ENCODE results near the gene LMCD1. TPM values are rescaled to one million over a fixed set of nuclear protein-coding genes. Genes with fewer than 3 reads are reported as not detected.

LMCD1 gene
- total and polyA plus RNA-seq, 4 donors: 33.6 to 179 (median 98.4) TPM

DNA sequence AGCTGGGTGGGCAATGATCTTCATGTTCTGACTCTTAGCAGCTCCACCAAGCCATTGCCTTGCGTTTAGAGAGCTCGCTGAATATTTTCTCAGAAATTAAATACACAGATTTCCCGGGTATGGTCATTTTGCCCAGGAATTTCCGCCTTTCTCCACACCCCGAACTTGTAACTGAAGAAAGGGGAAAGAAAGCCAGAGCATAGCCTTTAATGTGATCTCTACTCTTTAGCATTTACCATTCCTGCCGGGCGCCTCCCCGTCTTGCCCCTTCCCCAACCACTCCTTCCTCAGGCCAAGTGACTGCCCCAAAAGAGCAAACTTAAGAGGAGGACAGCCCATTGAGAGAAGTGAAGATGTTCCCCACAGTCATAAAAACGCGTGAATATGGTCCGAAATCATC, 53.1 kb downstream of the LMCD1 start:
- peaks cover 7 to 19% (median 13%) of the 10 kb centered on the region in 4 donors for H3K36me3 ChIP-seq (ENCODE audit: control insufficient read depth in 4 of 4, insufficient read depth in 4 of 4, low read length in 4 of 4)
- WGBS, 2 donors: 75 to 88% methylated on average over 11 of the region's 11 CpGs
- H3K4me1 ChIP-seq (ENCODE audit: control insufficient read depth in 5 of 5, insufficient read depth in 5 of 5, low read length in 5 of 5): peaks cover 4 to 35% (median 11%) of the 10 kb centered on the region in 5 donors

DNA sequence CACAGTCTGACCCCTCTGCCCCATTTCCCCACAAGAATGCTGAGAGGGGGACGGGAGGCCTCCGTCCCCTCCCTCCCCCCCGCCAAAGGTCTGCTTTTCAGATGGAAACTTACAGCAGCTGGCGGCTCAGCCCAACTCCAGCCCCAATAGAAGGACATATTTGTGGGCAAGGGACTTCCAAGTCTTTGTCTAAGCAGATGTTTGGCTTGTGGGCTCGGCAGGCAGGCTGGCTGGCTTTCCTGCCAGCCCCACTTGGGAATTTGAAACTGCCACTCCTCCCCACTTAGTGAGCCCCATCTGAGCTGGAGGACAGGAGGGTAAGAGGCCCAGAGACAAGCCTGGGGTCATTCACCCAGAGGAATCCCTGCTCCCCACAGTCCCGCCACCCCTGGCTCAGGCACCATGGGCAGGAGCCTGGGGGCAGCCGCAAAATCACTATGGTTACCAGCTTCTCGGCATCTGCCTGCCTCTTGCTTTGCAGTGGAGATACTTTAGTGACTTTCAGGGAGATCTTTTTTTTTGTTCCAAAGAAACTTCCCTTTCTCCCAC, 53.6 kb downstream of the LMCD1 start:
- 67 to 71% methylated on average over 8 of the region's 8 CpGs for WGBS, 2 donors
- DNase-seq (peak; percentile 69 to 76 (median 74)), ATAC-seq (ENCODE audit: insufficient read depth, low FRiP score) (no peak)
- TF ChIP-seq, protein P1, sequence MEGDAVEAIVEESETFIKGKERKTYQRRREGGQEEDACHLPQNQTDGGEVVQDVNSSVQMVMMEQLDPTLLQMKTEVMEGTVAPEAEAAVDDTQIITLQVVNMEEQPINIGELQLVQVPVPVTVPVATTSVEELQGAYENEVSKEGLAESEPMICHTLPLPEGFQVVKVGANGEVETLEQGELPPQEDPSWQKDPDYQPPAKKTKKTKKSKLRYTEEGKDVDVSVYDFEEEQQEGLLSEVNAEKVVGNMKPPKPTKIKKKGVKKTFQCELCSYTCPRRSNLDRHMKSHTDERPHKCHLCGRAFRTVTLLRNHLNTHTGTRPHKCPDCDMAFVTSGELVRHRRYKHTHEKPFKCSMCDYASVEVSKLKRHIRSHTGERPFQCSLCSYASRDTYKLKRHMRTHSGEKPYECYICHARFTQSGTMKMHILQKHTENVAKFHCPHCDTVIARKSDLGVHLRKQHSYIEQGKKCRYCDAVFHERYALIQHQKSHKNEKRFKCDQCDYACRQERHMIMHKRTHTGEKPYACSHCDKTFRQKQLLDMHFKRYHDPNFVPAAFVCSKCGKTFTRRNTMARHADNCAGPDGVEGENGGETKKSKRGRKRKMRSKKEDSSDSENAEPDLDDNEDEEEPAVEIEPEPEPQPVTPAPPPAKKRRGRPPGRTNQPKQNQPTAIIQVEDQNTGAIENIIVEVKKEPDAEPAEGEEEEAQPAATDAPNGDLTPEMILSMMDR (IDR thresholded peaks at IDR 0.05; ENCODE audit: control extremely low read depth, extremely low read depth): no peak
- H3K9me3 ChIP-seq (ENCODE audit: control insufficient read depth in 4 of 4, insufficient read depth in 3 of 4, low read length in 3 of 4): no peaks in the 10 kb centered on the region
- H3K27me3 ChIP-seq (ENCODE audit: control insufficient read depth in 3 of 3, insufficient read depth in 3 of 3, low read length in 2 of 3): no peaks in the 10 kb centered on the region
- no peak overlapping the region for H3K9ac ChIP-seq (ENCODE audit: insufficient read depth in 1 of 2, low read length in 2 of 2)
- no peak overlapping the region for H3K4me3 ChIP-seq
- H3K27ac ChIP-seq (ENCODE audit: low read depth in 1 of 2, low read length in 1 of 2): peak overlapping the region in 1 of 2 donors; percentile 66
- H3K36me3 ChIP-seq (ENCODE audit: control insufficient read depth in 4 of 4, insufficient read depth in 4 of 4, low read length in 4 of 4): peaks cover 2 to 20% (median 13%) of the 10 kb centered on the region in 4 donors
- peaks cover 4 to 35% (median 11%) of the 10 kb centered on the region in 5 donors for H3K4me1 ChIP-seq (ENCODE audit: control insufficient read depth in 5 of 5, insufficient read depth in 5 of 5, low read length in 5 of 5)

More for the DNA sequence above, 53.1 kb downstream of the LMCD1 start:
- ATAC-seq (ENCODE audit: insufficient read depth, low FRiP score) (no peak), DNase-seq (peak in 1 of 3 donors; percentile 12)
- Histone ChIP-seq H3K9me3 (ENCODE audit: control insufficient read depth in 4 of 4, insufficient read depth in 3 of 4, low read length in 3 of 4) (no peaks in the 10 kb centered on the region), H3K9ac (ENCODE audit: insufficient read depth in 1 of 2, low read length in 2 of 2) (no peak overlapping the region), H3K27me3 (ENCODE audit: control insufficient read depth in 3 of 3, insufficient read depth in 3 of 3, low read length in 2 of 3) (no peaks in the 10 kb centered on the region), H3K27ac (ENCODE audit: low read depth in 1 of 2, low read length in 1 of 2) (peak overlapping the region in 1 of 2 donors; percentile 52), H3K4me3 (no peak overlapping the region)
- TF ChIP-seq, protein P1 (IDR thresholded peaks at IDR 0.05; ENCODE audit: control extremely low read depth, extremely low read depth): no peak

DNA sequence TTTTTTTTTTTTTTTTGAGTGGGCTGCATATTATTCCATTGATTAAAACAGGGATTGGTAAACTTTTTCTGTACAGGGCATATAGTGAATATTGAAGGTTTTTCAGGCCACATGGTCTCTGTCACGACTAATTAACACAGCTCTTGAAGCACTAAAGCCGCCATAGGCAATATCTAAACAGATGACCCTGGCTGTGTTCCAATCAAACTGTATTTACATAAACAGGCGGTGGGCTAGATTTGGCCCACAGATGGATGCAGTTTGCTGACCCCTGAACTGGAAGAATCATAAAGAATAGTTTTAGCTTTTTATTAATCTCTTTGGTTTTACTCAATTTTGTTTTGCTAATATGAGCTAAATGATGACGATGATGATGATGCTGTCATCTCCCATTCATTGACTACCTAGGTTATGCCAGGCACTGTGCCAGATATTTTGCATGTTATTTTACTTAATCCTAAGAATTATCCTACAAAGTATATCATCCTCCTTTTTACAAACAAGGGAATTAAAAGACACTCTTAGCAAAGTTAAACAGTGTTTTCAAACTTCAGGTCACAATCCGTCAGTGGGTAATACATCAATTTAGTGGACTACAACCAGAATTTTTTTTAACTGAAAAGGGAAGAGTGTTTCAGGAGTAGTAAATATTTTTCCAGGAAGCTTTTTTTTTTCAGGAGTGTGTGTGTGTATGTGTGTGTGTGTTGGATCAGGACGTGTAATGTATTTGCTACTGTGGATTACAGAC, 54.3 kb downstream of the LMCD1 start:
- no peaks in the 10 kb centered on the region for H3K27me3 ChIP-seq (ENCODE audit: control insufficient read depth in 3 of 3, insufficient read depth in 3 of 3, low read length in 2 of 3)
- ATAC-seq (ENCODE audit: insufficient read depth, low FRiP score): no peak
- peak; percentile 31 to 70 (median 69) for DNase-seq
- peaks cover 4 to 35% (median 11%) of the 10 kb centered on the region in 5 donors for H3K4me1 ChIP-seq (ENCODE audit: control insufficient read depth in 5 of 5, insufficient read depth in 5 of 5, low read length in 5 of 5)
- WGBS, 2 donors: 63 to 76% methylated on average over 6 of the region's 6 CpGs
- H3K9ac ChIP-seq (ENCODE audit: insufficient read depth in 1 of 2, low read length in 2 of 2): no peak overlapping the region
- TF ChIP-seq, protein P1 (IDR thresholded peaks at IDR 0.05; ENCODE audit: control extremely low read depth, extremely low read depth): no peak
- no peak overlapping the region for H3K4me3 ChIP-seq
- no peak overlapping the region for H3K27ac ChIP-seq (ENCODE audit: low read depth in 1 of 2, low read length in 1 of 2)
- no peaks in the 10 kb centered on the region for H3K9me3 ChIP-seq (ENCODE audit: control insufficient read depth in 4 of 4, insufficient read depth in 3 of 4, low read length in 3 of 4)
- H3K36me3 ChIP-seq (ENCODE audit: control insufficient read depth in 4 of 4, insufficient read depth in 4 of 4, low read length in 4 of 4): peaks cover 2 to 20% (median 13%) of the 10 kb centered on the region in 4 donors
